GM19463 (cell line): ENCODE measurements around the gene BTRC.

ENCODE experiments used
- ATAC-seq: cut with Tn5 transposase; IDR thresholded peaks from one replicate; pipeline ENCODE4 v1.9.1; 2021; ENCODE audit warnings: mild to moderate bottlenecking, moderate library complexity; ENCODE audit not compliant: unreplicated experiment

The BTRC gene

GRCh38 chr10:101513733-101514132 lies 159.8 kb downstream of the BTRC start:
- ATAC-seq = no peak

GRCh38 chr10:101525848-101526247 lies 171.9 kb downstream of the BTRC start:
- no peak for ATAC-seq

GRCh38 chr10:101529207-101529606 lies 175.2 kb downstream of the BTRC start:
- ATAC-seq = no peak

GRCh38 chr10:101529725-101530553 lies 176.0 kb downstream of the BTRC start:
- ATAC-seq = no peak

GRCh38 chr10:101535949-101536348 lies 182.0 kb downstream of the BTRC start:
- ATAC-seq = no peak

- no peak for ATAC-seq
Observed at GRCh38 chr10:101536800-101537199, 182.8 kb downstream of the BTRC start.

- ATAC-seq = no peak
Observed at GRCh38 chr10:101538446-101538845, 184.5 kb downstream of the BTRC start.

- ATAC-seq = no peak
Observed at GRCh38 chr10:101545898-101546297, 191.9 kb downstream of the BTRC start.

GRCh38 chr10:101550965-101551364 lies 197.0 kb downstream of the BTRC start:
- ATAC-seq = no peak

GRCh38 chr10:101552442-101552841 lies 198.5 kb downstream of the BTRC start:
- ATAC-seq = no peak

- ATAC-seq = no peak
Observed at GRCh38 chr10:101557541-101557940, 203.6 kb downstream of the BTRC start.

- no peak for ATAC-seq
Observed at GRCh38 chr10:101558204-101558603, 204.2 kb downstream of the BTRC start.

GRCh38 chr10:101558671-101559595 lies 205.0 kb downstream of the BTRC start:
- no peak for ATAC-seq

GRCh38 chr10:101559596-101560297 lies 205.8 kb downstream of the BTRC start:
- ATAC-seq = no peak

- no peak for ATAC-seq
Observed at GRCh38 chr10:101560298-101561067, 206.5 kb downstream of the BTRC start.

GRCh38 chr10:101561068-101561915 lies 207.3 kb downstream of the BTRC start:
- ATAC-seq = no peak

GRCh38 chr10:101562231-101562630 lies 208.3 kb downstream of the BTRC start:
- no peak for ATAC-seq

- ATAC-seq = no peak
Observed at GRCh38 chr10:101563007-101563406, 209.0 kb downstream of the BTRC start.

GRCh38 chr10:101563497-101564040 lies 209.6 kb downstream of the BTRC start:
- no peak for ATAC-seq
